Neural progenitor cell (in vitro differentiated cells): ENCODE measurements around the gene LDLRAD4.

ENCODE experiments used
- CTCF ChIP-seq: fragments of 200-600 bp; sonication (generic); IDR thresholded peaks from 2 replicates; pipeline ENCODE4 v1.5.1; 2017; ENCODE audit warnings: antibody characterized with exemption, mild to moderate bottlenecking
- EZH2 ChIP-seq: fragments of 200-600 bp; sonication (generic); IDR thresholded peaks from 2 replicates; pipeline ENCODE4 v1.6.1; 2017; ENCODE audit warnings: antibody characterized with exemption, mild to moderate bottlenecking, moderate library complexity

GRCh38 chr18:13541621-13542519, 323.3 kb downstream of the LDLRAD4 start:
- TF ChIP-seq CTCF (no peak), EZH2 (no peak)
